K562 (cell line): ENCODE measurements around the gene SAMD14. TPM values are rescaled to one million over a fixed set of nuclear protein-coding genes. Genes with fewer than 3 reads are reported as not detected.

ENCODE experiments used
- ATAC-seq: fragments of 200-7000 bp; cut with Tn5 transposase; 3 replicates; pipeline ENCODE4 v1.9.1; 2020; ENCODE audit warnings: moderate library complexity
- Bru-seq: library from RNA; stranded (reverse); fragments of 400-500 nt; gene quantifications from one replicate; lab custom pipeline; 2021; lab: Mats Ljungman, UMichigan
- BruChase-seq, 2 experiments: library from RNA; stranded (reverse); fragments of 400-500 nt; gene quantifications; one replicate each; lab custom pipeline; 2021; lab: Mats Ljungman, UMichigan
- BruUV-seq: library from RNA; stranded (reverse); fragments of 400-500 nt; replicated peaks from 2 replicates; lab custom pipeline; 2021; lab: Mats Ljungman, UMichigan
- CTCF ChIA-PET: fragments of 300-600 bp; formaldehyde crosslinking; extraction: SDS; loops from one replicate; lab custom pipeline; 2021; ENCODE audit warnings: low intra/inter-chr PET ratio; lab: Yijun Ruan, JAX
- POLR2A ChIA-PET: fragments of 300-600, 350-650 bp; sonication (Branson Sonifier 250); formaldehyde crosslinking; extraction: SDS; loops from one replicate; lab custom pipeline; 2021; ENCODE audit warnings: antibody characterized with exemption, inconsistent platforms; lab: Yijun Ruan, JAX
- DNase-seq, 4 experiments: peaks; one replicate each; pipeline versions ENCODE4 v3.0.0 to v3.0.0-alpha.2; 2011 to 2018; ENCODE audit warnings: low spot score in 3 of 4, mixed read lengths in 3 of 4; ENCODE audit errors: extremely low read depth in 1 of 4
- FAIRE-seq: peaks from 2 replicates; lab custom pipeline; 2011; peaks lifted over from hg19 to GRCh38; lab: Jason Lieb, UNC
- H2AFZ ChIP-seq: 2 replicates; pipeline ENCODE4 v1.6.0; 2011; ENCODE audit warnings: low read depth, low read length, control low read depth, inconsistent platforms
- H3K27ac ChIP-seq: fragments of 200-600 bp; 3 replicates; pipeline ENCODE4 v1.8.0; 2011; ENCODE audit warnings: low read depth, mild to moderate bottlenecking, control low read depth, inconsistent platforms, low read length, moderate library complexity, mixed read lengths; ENCODE audit errors: extremely low read depth
- H3K27me3 ChIP-seq, 2 experiments: fragments of 300-600 bp in 1 of 2; 2 replicates in 1 of 2; 3 replicates in 1 of 2; pipeline versions ENCODE4 v1.6.0 to v1.8.0; 2011; ENCODE audit warnings: inconsistent platforms in 2 of 2, low read length in 2 of 2, mild to moderate bottlenecking in 1 of 2, mixed read lengths in 1 of 2, moderate library complexity in 1 of 2; ENCODE audit not compliant: control insufficient read depth in 2 of 2, insufficient read depth in 2 of 2
- H3K36me3 ChIP-seq: fragments of 300-600 bp; 3 replicates; pipeline ENCODE4 v1.8.0; 2011; ENCODE audit warnings: mild to moderate bottlenecking, low read length, inconsistent platforms; ENCODE audit not compliant: control insufficient read depth, insufficient read depth
- H3K4me1 ChIP-seq, 2 experiments: fragments of 200-600 bp in 1 of 2; replicated peaks in 1 of 2; 2 replicates in 1 of 2; 3 replicates in 1 of 2; pipeline versions ENCODE4 v1.5.1 to v1.8.0; 2011; ENCODE audit warnings: inconsistent platforms in 2 of 2, low read length in 2 of 2, mild to moderate bottlenecking in 1 of 2, mixed read lengths in 1 of 2, moderate library complexity in 1 of 2; ENCODE audit not compliant: control insufficient read depth in 2 of 2, insufficient read depth in 2 of 2
- H3K4me2 ChIP-seq: 2 replicates; pipeline ENCODE4 v1.6.1; 2011; ENCODE audit warnings: low read length, control low read depth, inconsistent platforms, mixed read lengths; ENCODE audit not compliant: insufficient read depth
- H3K4me3 ChIP-seq: fragments of 200-600 bp; sonication (generic), shearing (Covaris generic); 2 replicates; pipeline ENCODE4 v1.5.1; 2016; ENCODE audit warnings: control low read depth, inconsistent platforms
- H3K79me2 ChIP-seq: fragments of 200-600 bp; 3 replicates; pipeline ENCODE4 v1.8.0; 2011; ENCODE audit warnings: low read length, inconsistent platforms; ENCODE audit not compliant: control insufficient read depth, insufficient read depth
- H3K9ac ChIP-seq, 2 experiments: 2 replicates each; pipeline versions ENCODE4 v1.6.0 to v1.6.1; 2011; ENCODE audit warnings: low read depth in 2 of 2, low read length in 2 of 2, control low read depth in 1 of 2, inconsistent platforms in 1 of 2, mild to moderate bottlenecking in 1 of 2, mixed read lengths in 1 of 2; ENCODE audit not compliant: insufficient read depth in 1 of 2
- H3K9me1 ChIP-seq: one replicate; pipeline ENCODE4 v1.6.0; 2011; ENCODE audit warnings: inconsistent platforms, mild to moderate bottlenecking, low read length, moderate library complexity; ENCODE audit not compliant: control insufficient read depth, insufficient read depth
- H3K9me3 ChIP-seq: replicated peaks from 2 replicates; pipeline ENCODE4 v1.5.1; 2011; ENCODE audit warnings: low read depth, low read length, inconsistent platforms; ENCODE audit not compliant: control insufficient read depth, insufficient read depth
- H4K20me1 ChIP-seq: replicated peaks from 2 replicates; pipeline ENCODE4 v1.6.1; 2011; ENCODE audit warnings: low read length, inconsistent platforms, mixed read lengths; ENCODE audit not compliant: control insufficient read depth, insufficient read depth
- KDM4B ChIP-seq, 2 experiments: fragments of 450-650 bp in 1 of 2; sonication (generic) in 1 of 2; IDR thresholded peaks; 2 replicates each; pipeline ENCODE4 v1.6.1; 2016 to 2017; ENCODE audit warnings: borderline replicate concordance in 2 of 2, antibody characterized with exemption in 1 of 2, low read depth in 1 of 2, mild to moderate bottlenecking in 1 of 2
- MAZ ChIP-seq, 2 experiments: fragments of 450-650 bp in 1 of 2; sonication (generic) in 1 of 2; formaldehyde crosslinking; IDR thresholded peaks in 1 of 2; conservative IDR thresholded peaks in 1 of 2; 2 replicates each; pipeline versions ENCODE4 v1.4.0 to v1.5.0; 2020; ENCODE audit warnings: mild to moderate bottlenecking in 1 of 2, missing genetic modification reagents in 1 of 2
- NRF1 ChIP-seq, 2 experiments: fragments of 450-650 bp; IDR thresholded peaks in 1 of 2; conservative IDR thresholded peaks in 1 of 2; 2 replicates each; pipeline ENCODE4 v1.6.1; 2014; ENCODE audit warnings: mild to moderate bottlenecking in 2 of 2
- PCBP1 ChIP-seq: fragments of 200-400 bp; formaldehyde crosslinking; IDR thresholded peaks from 2 replicates; pipeline ENCODE4 v1.6.1; 2018; ENCODE audit warnings: mild to moderate bottlenecking, low read depth, low read length; ENCODE audit not compliant: poor library complexity, severe bottlenecking
- POLR3G ChIP-seq: IDR thresholded peaks from 2 replicates; pipeline ENCODE4 v1.6.1; 2011; ENCODE audit not compliant: insufficient read length, insufficient replicate concordance; ENCODE audit errors: extremely low read depth
- RFX7 ChIP-seq: fragments of 250-450 bp; sonication (Bioruptor Pico); IDR thresholded peaks from 2 replicates; pipeline ENCODE4 v1.5.1; 2021; ENCODE audit warnings: mild to moderate bottlenecking
- SAFB ChIP-seq: fragments of 200-400 bp; formaldehyde crosslinking; IDR thresholded peaks from 2 replicates; pipeline ENCODE4 v1.6.1; 2017; ENCODE audit warnings: low read depth, low read length, borderline replicate concordance
- WGBS: fragments of 100-300 bp; shearing (Covaris generic); methylation state at CpG from one replicate; pipeline ENCODE4 v1.1.6; 2016; ENCODE audit warnings: low coverage, mixed read lengths; ENCODE audit not compliant: insufficient coverage; ENCODE audit errors: missing lambda C conversion rate; 5-methylcytosine and 5-hydroxymethylcytosine counted together
- in situ Hi-C: fragments of 300-500 bp; cut with MboI; formaldehyde crosslinking; loops from 4 replicates; pipeline ENCODE4 v1.15.0; 2018; ENCODE audit warnings: inconsistent platforms, mixed read lengths
- intact Hi-C: fragments of 100-400 bp; cut with micrococcal nuclease; formaldehyde crosslinking; loops from 2 replicates; pipeline ENCODE4 v1.14.2; 2022
- long read RNA-seq, 3 experiments: library from polyadenylated mRNA in 2 of 3; library from RNA in 1 of 3; unstranded in 2 of 3; stranded (forward) in 1 of 3; transcript quantifications; one replicate each; pipeline ENCODE4 v2.0.0, GENCODE V29; 2019 to 2022
- polyA minus RNA-seq, 3 experiments: library from RNA; depleted of rRNA, polyadenylated mRNA; stranded (reverse); fragments of >200 nt; gene quantifications; 2 replicates each; pipeline ENCODE4 v1.2.3, GENCODE V29; 2011
- polyA plus RNA-seq, 8 experiments: library from polyadenylated mRNA; depleted of rRNA in 4 of 8; stranded (reverse) in 5 of 8; unstranded in 3 of 8; fragments of >200 nt; fragmentation: Nextera tagmentation in 2 of 8; fragmentation: Illumina TruSeq in 1 of 8; extraction: Ambion mirVana in 2 of 8; extraction: Trizol in 1 of 8; gene quantifications; 2 replicates each; pipeline versions ENCODE4 v1.2.1 to v1.2.3, GENCODE V29; 2011 to 2014; ENCODE audit warnings: inconsistent platforms in 1 of 8, missing spikeins in 1 of 8
- total RNA-seq, 7 experiments: library from RNA; depleted of rRNA in 6 of 7; stranded (reverse); fragments of >200 nt in 6 of 7; fragmentation: Illumina TruSeq in 2 of 7; extraction: Trizol in 2 of 7; gene quantifications; 2 replicates each; pipeline versions ENCODE4 v1.2.1 to v1.2.3, GENCODE V29; 2011 to 2021; ENCODE audit warnings: low replicate concordance in 1 of 7
- TF ChIP-seq, protein P1 (sequence below), 2 experiments: IDR thresholded peaks; 2 replicates each; pipeline ENCODE4 v1.6.1; 2011; ENCODE audit warnings: borderline replicate concordance in 1 of 2, control low read depth in 1 of 2, low read depth in 1 of 2, low read length in 1 of 2, mild to moderate bottlenecking in 1 of 2, mixed read lengths in 1 of 2, moderate library complexity in 1 of 2; ENCODE audit not compliant: insufficient read depth in 1 of 2, insufficient read length in 1 of 2, poor library complexity in 1 of 2, severe bottlenecking in 1 of 2; ENCODE audit errors: extremely low read depth in 1 of 2
- TF ChIP-seq, protein P2 (sequence below): sonication (generic); formaldehyde crosslinking; IDR thresholded peaks from 2 replicates; pipeline ENCODE4 v1.8.1; 2023; ENCODE audit warnings: mild to moderate bottlenecking, missing genetic modification reagents

Gene SAMD14
- 0.18 and 1.0 TPM in 2 replicates for total RNA-seq (2011; cell fraction: chromatin; rRNA removed; ENCODE audit: low replicate concordance)
- 0.50 TPM in 1 of 2 replicates, not detected in the other for total RNA-seq (2011; cell fraction: nucleolus; rRNA removed)
- not detected in 2 replicates for total RNA-seq (2011; cell fraction: nucleoplasm; rRNA removed)
- total RNA-seq (2014; rRNA removed) (not detected in 2 replicates), total RNA-seq (2014; rRNA removed; fragmentation: Illumina TruSeq; extraction: Trizol) (not detected in 2 replicates), total RNA-seq (2015; rRNA removed; fragmentation: Illumina TruSeq; extraction: Trizol) (not detected in 2 replicates), total RNA-seq (2021) (0.07 TPM in 1 of 2 replicates, not detected in the other), polyA plus RNA-seq (2011; rRNA removed) (0.14 TPM in 1 of 2 replicates, not detected in the other), polyA plus RNA-seq (2014; fragmentation: Illumina TruSeq; extraction: Trizol) (0.04 TPM in 1 of 2 replicates, not detected in the other), polyA plus RNA-seq (2014; fragmentation: Nextera tagmentation; extraction: Ambion mirVana) (not detected), polyA plus RNA-seq (2014; rRNA removed) (0.11 TPM in 1 of 2 replicates, not detected in the other), polyA minus RNA-seq (2011; rRNA and poly(A)+ RNA removed) (0.15 TPM in 1 of 2 replicates, not detected in the other), Bru-seq, nascent RNA (percentile 15 among the genes with signal in this experiment), BruChase-seq, experiment 1, labeled RNA remaining after a 2-hour chase (percentile 13 among the genes with signal in this experiment), BruChase-seq, experiment 2, labeled RNA remaining after a 6-hour chase (percentile 15 among the genes with signal in this experiment)
- polyA plus RNA-seq (2011; cell fraction: cytosol; rRNA removed): 0.01 and 0.10 TPM in 2 replicates
- polyA plus RNA-seq (2011; cell fraction: nucleus; rRNA removed): 0.15 and 0.24 TPM in 2 replicates
- 0.07 and 0.22 TPM in 2 replicates for polyA plus RNA-seq (2012)
- not detected in 2 replicates for polyA minus RNA-seq (2011; cell fraction: cytosol; rRNA and poly(A)+ RNA removed)
- polyA minus RNA-seq (2011; cell fraction: nucleus; rRNA and poly(A)+ RNA removed): not detected in 2 replicates
- long read RNA-seq, experiment 1: 0 reads
- long read RNA-seq, experiment 2: 0 reads
- long read RNA-seq, experiment 3: 0 reads

DNA sequence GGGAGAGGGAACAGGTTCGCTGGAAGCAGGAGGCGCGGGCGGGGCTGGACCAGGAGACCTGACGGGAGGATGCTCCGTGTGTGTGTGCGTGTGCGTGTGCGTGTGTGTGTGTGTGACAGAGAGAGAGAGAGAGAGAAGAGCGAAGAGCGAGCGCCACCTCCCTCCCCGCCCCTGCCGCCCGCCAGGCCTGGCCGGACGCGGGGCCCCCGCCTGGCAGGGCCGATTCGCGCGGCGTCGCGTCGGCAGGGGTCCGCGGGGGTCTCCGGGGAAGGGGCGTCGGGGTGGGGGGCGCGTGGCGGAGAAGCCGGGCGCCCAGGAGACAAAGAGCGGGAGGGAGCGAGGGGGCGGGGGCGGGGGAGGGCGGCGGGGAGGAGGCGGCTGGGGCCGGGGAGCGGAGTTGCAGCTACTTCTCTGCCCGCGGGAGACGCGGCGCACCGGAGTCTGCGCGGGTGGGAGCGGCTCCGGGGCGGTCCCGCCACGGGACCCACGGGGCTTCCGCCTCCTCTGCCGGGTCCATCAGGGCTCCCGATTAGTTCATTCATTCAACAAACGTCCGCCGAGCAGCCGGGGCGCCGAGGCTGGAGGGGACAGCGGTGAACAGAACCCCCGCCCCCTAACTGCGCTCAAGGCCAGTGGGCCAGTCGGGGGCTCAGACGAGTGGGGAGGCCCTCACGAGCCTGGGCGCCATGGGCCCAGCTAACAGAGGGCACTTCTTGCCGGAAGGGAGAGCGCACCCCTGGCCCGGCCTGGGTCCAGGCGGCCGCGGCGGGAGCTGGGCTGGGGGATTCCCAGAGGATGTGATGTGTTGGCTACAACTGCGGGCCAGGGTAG, at the start of gene SAMD14:
SAMD14 (minus strand) TSS at position 433 of the 831 bp plus-strand sequence. CDS start 5,201 bp downstream, outside the sequence.
- Histone ChIP-seq H3K79me2 (no peaks in the 10 kb centered on the region), H3K4me2 (no peak within 1 kb of the TSS; the same call in 1 of the 2 replicates), H3K9me3 (peaks cover 4% of the 10 kb centered on the region; the same call in 1 of the 2 replicates), H3K9me1 (no peaks in the 10 kb centered on the region), H2AFZ (peak within 1 kb of the TSS; percentile 55; the same call in 1 of the 2 replicates), H3K36me3 (peaks cover 8% of the 10 kb centered on the region; the same call in 1 of the 3 replicates), H3K9ac (peak within 1 kb of the TSS in 1 of 2 experiments; percentile 70; a peak in 2 of 4 replicates), H3K4me1 (peaks cover 8 to 29% of the 10 kb centered on the region in 2 experiments), H3K4me3 (no peak within 1 kb of the TSS; the same call in 1 of the 2 replicates), H3K27ac (no peak within 1 kb of the TSS), H3K27me3 (peaks cover 2 to 15% of the 10 kb centered on the region in 2 experiments; a peak in 3 of 5 replicates), H4K20me1 (peaks cover 10% of the 10 kb centered on the region; the same call in 1 of the 2 replicates)
- ATAC-seq (peak; percentile 49; the same call in 2 of the 3 replicates), DNase-seq (peak; percentile 28 to 82 (median 72)), FAIRE-seq (no peak)
- no TSS peak for BruUV-seq
- in situ Hi-C loops: no loop called here
- intact Hi-C loops: no loop called here
- WGBS: 34% methylated on average over 17 of the region's 84 CpGs
- ChIA-PET POLR2A (interaction anchor here (0.7 to 1.6 kb wide), 3 partner anchors 10 to 952 kb away, joined by 3 to 6 read pairs (median 3); no protein-coding TSS in a partner anchor), CTCF (no interaction called here)
- TF ChIP-seq NRF1 (conservative IDR thresholded peaks at IDR 0.05 in 1 of 2, IDR thresholded peaks at IDR 0.05 in 1 of 2): peak; percentile 69 to 74; a peak in 3 of 4 replicates
- TF ChIP-seq PCBP1: peak; percentile 45
- TF ChIP-seq POLR3G: no peak
- peak; percentile 66; the same call in 1 of the 2 replicates for TF ChIP-seq SAFB
- TF ChIP-seq, protein P1, sequence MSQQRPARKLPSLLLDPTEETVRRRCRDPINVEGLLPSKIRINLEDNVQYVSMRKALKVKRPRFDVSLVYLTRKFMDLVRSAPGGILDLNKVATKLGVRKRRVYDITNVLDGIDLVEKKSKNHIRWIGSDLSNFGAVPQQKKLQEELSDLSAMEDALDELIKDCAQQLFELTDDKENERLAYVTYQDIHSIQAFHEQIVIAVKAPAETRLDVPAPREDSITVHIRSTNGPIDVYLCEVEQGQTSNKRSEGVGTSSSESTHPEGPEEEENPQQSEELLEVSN (IDR thresholded peaks at IDR 0.05; ENCODE audit: borderline replicate concordance in 1 of 2, extremely low read depth in 1 of 2, insufficient read depth in 1 of 2, insufficient read length in 1 of 2, low read depth in 1 of 2, low read length in 1 of 2, poor library complexity in 1 of 2, severe bottlenecking in 1 of 2): peak in 1 of 2 experiments; percentile 8
- TF ChIP-seq, protein P2, sequence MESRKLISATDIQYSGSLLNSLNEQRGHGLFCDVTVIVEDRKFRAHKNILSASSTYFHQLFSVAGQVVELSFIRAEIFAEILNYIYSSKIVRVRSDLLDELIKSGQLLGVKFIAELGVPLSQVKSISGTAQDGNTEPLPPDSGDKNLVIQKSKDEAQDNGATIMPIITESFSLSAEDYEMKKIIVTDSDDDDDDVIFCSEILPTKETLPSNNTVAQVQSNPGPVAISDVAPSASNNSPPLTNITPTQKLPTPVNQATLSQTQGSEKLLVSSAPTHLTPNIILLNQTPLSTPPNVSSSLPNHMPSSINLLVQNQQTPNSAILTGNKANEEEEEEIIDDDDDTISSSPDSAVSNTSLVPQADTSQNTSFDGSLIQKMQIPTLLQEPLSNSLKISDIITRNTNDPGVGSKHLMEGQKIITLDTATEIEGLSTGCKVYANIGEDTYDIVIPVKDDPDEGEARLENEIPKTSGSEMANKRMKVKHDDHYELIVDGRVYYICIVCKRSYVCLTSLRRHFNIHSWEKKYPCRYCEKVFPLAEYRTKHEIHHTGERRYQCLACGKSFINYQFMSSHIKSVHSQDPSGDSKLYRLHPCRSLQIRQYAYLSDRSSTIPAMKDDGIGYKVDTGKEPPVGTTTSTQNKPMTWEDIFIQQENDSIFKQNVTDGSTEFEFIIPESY (CRISPR knock-in tag): peak; percentile 48; the same call in 1 of the 2 replicates
- TF ChIP-seq MAZ (CRISPR knock-in tag; conservative IDR thresholded peaks at IDR 0.05 in 1 of 2, IDR thresholded peaks at IDR 0.05 in 1 of 2): 0 out of 4 replicates have a peak, but pooled peaks of 1 of the 2 experiments have one; percentile 1
- TF ChIP-seq KDM4B (IDR thresholded peaks at IDR 0.05; ENCODE audit: borderline replicate concordance in 2 of 2, low read depth in 1 of 2): no peak
- TF ChIP-seq RFX7 (CRISPR knock-in tag): no peak
